HG03045 (cell line): ENCODE results near the gene RUNDC1.

Source experiments
- ATAC-seq: cut with Tn5 transposase; IDR thresholded peaks from one replicate; pipeline ENCODE4 v1.9.1; 2021; ENCODE audit warnings: mild to moderate bottlenecking, moderate library complexity; ENCODE audit not compliant: unreplicated experiment

The RUNDC1 gene

DNA sequence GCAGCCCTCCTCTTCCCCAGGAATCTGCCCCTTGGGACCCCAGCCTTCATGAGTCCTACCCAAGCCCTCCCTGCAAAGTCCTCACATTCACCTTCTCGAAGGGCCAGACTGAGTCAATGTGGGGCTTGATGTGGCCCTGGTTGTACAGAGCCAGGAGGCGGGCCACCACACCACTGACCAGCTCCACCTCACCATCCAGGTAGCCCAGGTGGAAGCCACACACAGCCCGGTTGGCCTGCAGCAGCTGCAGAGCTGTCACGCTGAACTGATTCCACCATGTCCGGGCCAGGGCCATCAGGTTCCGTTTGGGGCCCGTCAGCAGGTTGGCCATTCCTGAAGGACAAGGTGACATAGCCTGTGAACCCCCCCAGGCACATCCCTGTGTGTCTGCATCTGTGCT lies 35.9 kb downstream of the RUNDC1 start:
- ATAC-seq, result no peak

- no peak for ATAC-seq
These were observed 37.9 kb downstream of the RUNDC1 start for GRCh38 chr17:43018008-43018853.

GRCh38 chr17:43018932-43019331 lies 38.6 kb downstream of the RUNDC1 start:
- no peak for ATAC-seq

DNA sequence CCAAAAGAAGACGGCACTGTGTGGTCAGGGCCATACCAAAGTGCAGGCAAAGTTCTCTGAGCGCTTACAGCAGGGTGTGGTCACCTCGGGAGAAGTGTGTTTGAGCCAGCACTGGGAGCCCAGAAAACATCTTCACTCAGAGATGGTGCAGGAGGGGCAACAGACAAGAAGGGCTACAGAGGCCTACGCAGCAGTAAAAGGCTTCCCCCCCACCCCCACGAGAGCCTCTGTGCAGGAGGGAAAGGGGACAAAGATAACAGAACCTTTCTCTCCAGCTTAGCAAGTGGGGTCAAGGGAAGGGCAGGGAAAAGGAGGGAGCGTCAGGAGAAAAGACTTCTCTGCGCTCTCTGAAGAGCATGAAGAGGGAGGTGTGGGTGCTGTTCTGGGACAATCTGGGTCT lies 39.1 kb downstream of the RUNDC1 start:
- no peak for ATAC-seq

GRCh38 chr17:43020030-43020621 lies 39.8 kb downstream of the RUNDC1 start:
- no peak for ATAC-seq

GRCh38 chr17:43020789-43021740 lies 40.7 kb downstream of the RUNDC1 start:
- no peak for ATAC-seq

GRCh38 chr17:43021741-43022512 lies 41.6 kb downstream of the RUNDC1 start, which contains the start of gene VAT1:
Gene VAT1, minus strand, starts transcription at chr17:43022385. Its CDS starts 63 bp downstream, at chr17:43022322.
- peak; percentile 42 for ATAC-seq

DNA sequence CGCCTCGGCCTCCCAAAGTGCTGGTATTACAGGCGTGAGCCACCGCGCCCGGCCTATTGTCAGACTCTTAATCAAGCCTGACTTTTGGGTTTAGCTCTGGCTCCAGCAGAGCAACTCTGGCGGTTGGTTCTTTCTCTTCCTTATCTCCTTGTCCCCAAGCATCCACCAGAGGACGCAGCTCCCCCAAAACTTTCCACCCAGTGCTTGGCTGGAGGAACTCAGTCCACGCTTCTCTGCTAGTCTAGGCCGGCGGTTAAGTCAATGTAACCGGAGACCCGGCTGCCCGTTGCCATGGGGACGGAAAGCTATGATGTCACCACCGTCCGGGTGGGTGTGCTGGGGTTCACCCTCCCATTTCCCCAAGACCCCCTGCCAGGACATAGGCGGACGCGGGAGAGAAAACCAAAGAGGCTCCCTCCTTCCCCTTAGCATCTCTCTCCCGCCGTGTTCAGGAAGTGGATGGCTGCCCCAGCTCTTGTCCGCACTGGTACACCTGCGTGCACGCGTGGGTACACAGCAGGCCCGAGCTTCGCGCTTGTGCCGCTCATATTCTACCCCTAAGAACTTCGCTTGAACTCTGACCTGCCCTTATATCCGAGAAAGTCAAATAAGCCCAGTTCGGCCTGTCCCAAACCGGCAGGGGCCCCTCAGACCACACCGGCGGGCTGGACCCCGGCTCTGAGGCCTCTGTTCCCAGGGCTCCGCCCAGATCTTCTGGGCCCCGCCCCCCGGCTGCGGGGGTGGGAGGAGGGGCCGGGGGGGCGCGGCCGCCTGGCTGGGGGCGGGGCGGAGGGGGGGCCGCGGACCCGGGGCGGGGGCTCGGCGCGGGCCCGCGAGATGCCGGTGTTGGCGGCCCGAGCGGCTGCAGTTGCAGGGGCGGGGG lies 44.3 kb downstream of the RUNDC1 start, which contains the start of gene RND2:
Gene RND2, plus strand, starts transcription at position 825 of the 883 bp plus-strand sequence. CDS start 117 bp downstream, outside the sequence.
- ATAC-seq, result no peak

GRCh38 chr17:43025290-43025657 lies 44.9 kb downstream of the RUNDC1 start:
- no peak for ATAC-seq

DNA sequence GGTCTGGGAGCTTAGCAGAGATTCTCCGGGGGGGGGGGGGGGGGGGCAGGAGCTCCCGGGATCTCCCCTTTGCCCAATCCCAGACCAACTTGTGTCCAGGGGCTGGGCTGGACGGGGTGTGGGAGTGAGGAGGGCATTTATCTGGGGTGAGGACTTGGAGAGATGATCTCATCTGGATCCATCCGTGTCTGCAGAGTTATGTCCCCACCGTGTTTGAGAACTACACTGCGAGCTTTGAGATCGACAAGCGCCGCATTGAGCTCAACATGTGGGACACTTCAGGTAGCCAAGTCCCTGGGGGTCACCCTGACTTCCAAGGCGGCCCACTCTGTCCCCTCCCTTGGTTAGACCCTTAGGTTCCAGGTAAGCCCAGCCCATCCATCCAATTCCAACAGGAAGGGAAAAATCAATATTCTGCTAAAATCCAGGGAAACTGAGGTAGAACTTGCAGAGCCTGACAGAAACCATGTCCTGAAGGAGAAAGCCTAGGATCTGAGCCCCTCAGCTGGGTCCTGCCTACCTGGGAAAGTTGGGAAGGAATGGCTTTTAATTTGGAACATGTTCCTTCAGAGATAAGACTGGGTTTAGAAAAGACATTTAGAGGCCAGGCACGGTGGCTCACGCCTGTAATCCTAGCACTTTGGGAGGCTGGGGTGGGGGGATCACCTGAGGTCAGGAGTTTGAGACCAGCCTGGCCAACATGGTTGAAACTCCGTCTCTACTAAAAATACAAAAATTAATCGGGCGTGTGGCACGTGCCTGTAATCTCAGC lies 45.6 kb downstream of the RUNDC1 start:
- ATAC-seq, result no peak

- ATAC-seq, result no peak
These were observed 46.2 kb downstream of the RUNDC1 start for GRCh38 chr17:43026595-43026994.

GRCh38 chr17:43027091-43028032 lies 47.0 kb downstream of the RUNDC1 start:
- ATAC-seq, result no peak

- ATAC-seq, result no peak
These were observed 48.0 kb downstream of the RUNDC1 start for GRCh38 chr17:43028221-43028861.

GRCh38 chr17:43030137-43030767 lies 49.9 kb downstream of the RUNDC1 start:
- no peak for ATAC-seq

DNA sequence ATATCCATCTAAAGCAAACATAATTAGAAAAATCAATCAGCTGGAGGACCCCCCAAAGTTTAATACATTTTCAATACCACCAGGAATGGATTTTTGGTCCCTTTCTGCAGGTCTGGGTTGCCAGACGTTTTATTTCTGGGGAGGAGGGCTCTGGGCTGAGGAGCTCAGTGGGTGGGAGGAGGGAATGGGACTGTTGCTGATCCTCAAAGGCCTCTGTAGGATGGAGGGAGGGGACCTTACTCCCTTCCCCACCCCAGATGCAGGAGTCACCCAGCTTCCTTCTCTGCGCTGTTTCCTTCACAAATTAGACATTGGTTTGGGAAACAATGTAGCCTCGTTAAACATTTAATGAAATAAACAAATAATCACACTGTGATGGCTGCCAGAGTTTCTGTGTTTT lies 51.3 kb downstream of the RUNDC1 start:
- ATAC-seq, result no peak
